Cardiac muscle cell (in vitro differentiated cells and primary cell): ENCODE measurements around the gene SPTLC3. TPM values are rescaled to one million over a fixed set of nuclear protein-coding genes. Genes with fewer than 3 reads are reported as not detected.

ENCODE experiments used
- DNase-seq, 2 donors: peaks; one replicate each; pipeline versions ENCODE4 v3.0.0 to v3.0.0-alpha.2; 2010 to 2017; ENCODE audit warnings: low read depth in 1 of 2, low spot score in 1 of 2
- H3K27ac ChIP-seq: fragments of 200-600 bp; sonication (generic); 2 replicates; pipeline ENCODE4 v1.5.1; 2016
- H3K27me3 ChIP-seq: fragments of 200-600 bp; sonication (generic); 2 replicates; pipeline ENCODE4 v1.6.0; 2016; ENCODE audit warnings: control low read depth
- H3K36me3 ChIP-seq: fragments of 200-600 bp; sonication (generic); 2 replicates; pipeline ENCODE4 v1.5.1; 2016; ENCODE audit warnings: control low read depth
- H3K4me1 ChIP-seq: fragments of 200-600 bp; sonication (generic); 2 replicates; pipeline ENCODE4 v1.8.1; 2017; ENCODE audit warnings: low read depth, mild to moderate bottlenecking, mixed run types
- H3K4me3 ChIP-seq: fragments of 200-600 bp; sonication (generic); 2 replicates; pipeline ENCODE4 v1.5.1; 2016; ENCODE audit warnings: mild to moderate bottlenecking
- H3K9me3 ChIP-seq: fragments of 200-600 bp; sonication (generic); 2 replicates; pipeline ENCODE4 v1.5.1; 2017; ENCODE audit warnings: low read depth, mild to moderate bottlenecking, control low read depth
- polyA plus RNA-seq: library from polyadenylated mRNA; unstranded; fragments of >200 nt; fragmentation: Nextera tagmentation; extraction: Ambion mirVana; gene quantifications from 2 replicates; pipeline ENCODE4 v1.2.1, GENCODE V29; 2016
- total RNA-seq: library from RNA; depleted of rRNA; stranded (reverse); fragments of >200 nt; gene quantifications from 2 replicates; pipeline ENCODE4 v1.2.3, GENCODE V29; 2016
- TF ChIP-seq, protein P1 (sequence below): IDR thresholded peaks from 2 replicates; pipeline ENCODE4 v1.5.1; 2012; ENCODE audit warnings: low read depth, mild to moderate bottlenecking, low read length

SPTLC3 gene
- total and polyA plus RNA-seq, 2 experiments from 2014 or later = 2.2 to 6.2 TPM

DNA sequence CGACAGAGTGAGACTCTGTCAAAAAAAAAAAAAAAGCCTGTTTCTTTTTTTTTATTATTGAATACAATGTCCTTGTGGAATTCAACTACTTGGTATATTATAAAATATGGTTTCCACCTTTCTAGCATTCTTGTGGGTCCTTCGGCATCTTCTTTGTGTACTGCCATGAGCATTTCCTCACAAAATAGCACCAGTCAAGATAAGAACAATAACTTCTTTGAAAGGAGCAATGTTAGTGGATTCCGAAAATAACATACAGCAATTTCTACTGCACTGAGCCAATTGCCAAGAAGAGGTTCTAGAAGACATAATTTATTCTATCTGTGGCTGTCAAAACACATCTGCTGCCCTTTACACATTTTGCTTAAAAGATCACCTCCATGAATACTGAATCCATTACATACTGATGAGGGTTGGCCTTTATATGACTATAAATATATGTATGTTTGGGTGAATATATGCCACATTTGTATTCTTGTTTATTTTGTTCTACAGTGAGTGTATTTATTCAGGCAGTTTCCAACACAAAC lies 19.1 kb upstream of the SPTLC3 start:
- no peak overlapping the region for H3K27ac ChIP-seq
- TF ChIP-seq, protein P1, sequence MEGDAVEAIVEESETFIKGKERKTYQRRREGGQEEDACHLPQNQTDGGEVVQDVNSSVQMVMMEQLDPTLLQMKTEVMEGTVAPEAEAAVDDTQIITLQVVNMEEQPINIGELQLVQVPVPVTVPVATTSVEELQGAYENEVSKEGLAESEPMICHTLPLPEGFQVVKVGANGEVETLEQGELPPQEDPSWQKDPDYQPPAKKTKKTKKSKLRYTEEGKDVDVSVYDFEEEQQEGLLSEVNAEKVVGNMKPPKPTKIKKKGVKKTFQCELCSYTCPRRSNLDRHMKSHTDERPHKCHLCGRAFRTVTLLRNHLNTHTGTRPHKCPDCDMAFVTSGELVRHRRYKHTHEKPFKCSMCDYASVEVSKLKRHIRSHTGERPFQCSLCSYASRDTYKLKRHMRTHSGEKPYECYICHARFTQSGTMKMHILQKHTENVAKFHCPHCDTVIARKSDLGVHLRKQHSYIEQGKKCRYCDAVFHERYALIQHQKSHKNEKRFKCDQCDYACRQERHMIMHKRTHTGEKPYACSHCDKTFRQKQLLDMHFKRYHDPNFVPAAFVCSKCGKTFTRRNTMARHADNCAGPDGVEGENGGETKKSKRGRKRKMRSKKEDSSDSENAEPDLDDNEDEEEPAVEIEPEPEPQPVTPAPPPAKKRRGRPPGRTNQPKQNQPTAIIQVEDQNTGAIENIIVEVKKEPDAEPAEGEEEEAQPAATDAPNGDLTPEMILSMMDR = no peak

DNA sequence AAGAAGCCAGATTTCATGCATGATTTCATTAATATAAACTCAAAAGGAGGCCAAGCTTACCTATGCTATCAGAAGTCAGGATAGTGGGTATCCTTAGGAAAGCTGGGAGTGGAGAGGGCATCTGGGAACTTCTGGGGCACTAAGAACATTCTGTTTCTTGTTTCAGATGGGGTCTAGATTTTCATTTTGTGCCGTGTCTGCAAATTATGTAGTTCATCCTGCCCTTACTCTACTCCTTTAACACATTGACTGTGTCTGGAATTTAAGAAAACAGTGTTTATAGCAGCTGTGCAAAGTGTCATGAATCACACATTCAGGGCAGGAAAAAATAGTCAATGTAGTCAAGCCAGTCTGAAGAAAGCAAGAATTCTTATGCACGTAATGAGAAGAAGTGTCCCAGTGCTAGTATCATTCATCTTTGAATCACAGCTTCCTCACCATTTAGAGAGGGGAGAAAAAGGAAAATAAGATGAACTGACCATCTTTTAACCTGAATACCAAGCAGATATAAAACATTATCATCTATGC lies 11.6 kb upstream of the SPTLC3 start:
- no peak overlapping the region for H3K4me3 ChIP-seq
- H3K27me3 ChIP-seq = no peaks in the 10 kb centered on the region
- TF ChIP-seq, protein P1 = no peak
- H3K27ac ChIP-seq = no peak overlapping the region
- no peak for DNase-seq
- no peaks in the 10 kb centered on the region for H3K36me3 ChIP-seq
- no peaks in the 10 kb centered on the region for H3K4me1 ChIP-seq
- no peaks in the 10 kb centered on the region for H3K9me3 ChIP-seq

More for the DNA sequence above, 19.1 kb upstream of the SPTLC3 start:
- no peaks in the 10 kb centered on the region for H3K9me3 ChIP-seq
- no peak overlapping the region for H3K4me3 ChIP-seq
- no peak for DNase-seq
- H3K27me3 ChIP-seq = no peaks in the 10 kb centered on the region
- H3K36me3 ChIP-seq = no peaks in the 10 kb centered on the region
- H3K4me1 ChIP-seq = no peaks in the 10 kb centered on the region

DNA sequence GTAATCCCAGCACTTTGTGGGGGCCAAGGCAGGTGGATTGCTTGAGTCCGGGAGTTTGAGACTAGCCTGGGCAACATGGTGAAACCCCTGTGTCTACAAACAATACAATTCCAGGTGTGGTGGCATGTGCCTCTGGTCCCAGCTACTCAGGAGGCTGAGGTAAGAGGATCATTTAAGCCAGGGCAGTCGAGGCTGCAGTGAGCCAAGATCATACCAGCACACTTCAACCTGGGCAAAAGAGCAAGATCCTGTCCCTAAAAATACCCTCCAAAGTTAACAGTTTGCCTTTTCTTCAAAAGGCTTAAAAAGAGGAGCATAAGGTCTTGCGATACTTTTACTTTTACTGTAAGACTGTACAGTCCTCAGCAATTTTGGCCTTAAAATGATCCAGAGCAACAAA lies 10.7 kb upstream of the SPTLC3 start:
- Histone ChIP-seq H3K4me3 (no peak overlapping the region), H3K27me3 (no peaks in the 10 kb centered on the region), H3K36me3 (no peaks in the 10 kb centered on the region), H3K4me1 (no peaks in the 10 kb centered on the region), H3K27ac (no peak overlapping the region), H3K9me3 (no peaks in the 10 kb centered on the region)
- TF ChIP-seq, protein P1 = no peak
- no peak for DNase-seq

DNA sequence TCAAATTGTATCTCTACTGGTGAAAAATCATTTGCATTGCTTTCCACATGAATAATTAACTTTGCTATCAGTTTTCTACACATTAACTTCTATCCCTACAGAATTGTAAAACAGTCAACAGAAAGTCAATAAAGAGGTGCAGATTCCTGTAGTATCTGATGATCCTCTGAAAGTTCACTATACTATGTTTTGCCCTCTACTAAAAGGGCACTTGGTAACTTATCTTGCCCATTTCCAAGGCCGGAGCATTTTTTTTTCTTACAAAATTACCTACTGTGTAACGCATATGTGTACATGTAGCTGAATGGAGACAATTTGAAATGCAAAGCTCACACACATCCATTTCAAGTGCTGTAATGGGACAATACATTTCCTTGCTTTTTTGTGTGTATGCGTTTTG lies 9.6 kb upstream of the SPTLC3 start:
- Histone ChIP-seq H3K4me1 (no peaks in the 10 kb centered on the region), H3K27ac (no peak overlapping the region), H3K36me3 (no peaks in the 10 kb centered on the region), H3K27me3 (no peaks in the 10 kb centered on the region), H3K4me3 (no peak overlapping the region), H3K9me3 (no peaks in the 10 kb centered on the region)
- TF ChIP-seq, protein P1 = no peak
- no peak for DNase-seq

DNA sequence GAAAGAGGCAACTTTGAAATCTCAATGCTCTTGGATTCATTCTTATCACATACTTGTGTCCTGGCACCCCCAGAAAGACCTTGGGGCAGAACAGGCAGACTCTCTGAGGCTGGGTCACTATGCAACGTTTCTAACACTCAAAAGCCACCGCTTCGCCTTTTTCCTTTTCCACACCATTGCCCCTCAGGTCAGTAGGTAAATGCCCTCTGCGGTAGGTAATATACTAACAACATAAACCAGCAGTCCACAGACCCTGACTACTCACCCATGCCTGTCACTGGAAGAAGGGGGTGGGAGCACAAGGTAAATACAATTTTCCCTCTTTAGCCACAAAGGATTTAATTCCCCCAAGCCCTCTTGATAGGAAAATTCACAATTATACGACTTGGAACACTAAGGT lies 6.5 kb upstream of the SPTLC3 start:
- Histone ChIP-seq H3K27ac (no peak overlapping the region), H3K4me1 (no peaks in the 10 kb centered on the region), H3K9me3 (no peaks in the 10 kb centered on the region), H3K27me3 (no peaks in the 10 kb centered on the region), H3K4me3 (no peak overlapping the region), H3K36me3 (no peaks in the 10 kb centered on the region)
- DNase-seq = no peak
- TF ChIP-seq, protein P1 = no peak
